HepG2 (cell line): Measurements from ENCODE around the gene QSOX1. TPM values are rescaled to one million over a fixed set of nuclear protein-coding genes. Genes with fewer than 3 reads are reported as not detected.

Source experiments
- ATF6 ChIP-seq: sonication (generic); formaldehyde crosslinking; conservative IDR thresholded peaks from 2 replicates; pipeline ENCODE4 v1.4.0; 2020; ENCODE audit warnings: missing genetic modification reagents
- CAMTA2 ChIP-seq: sonication (generic); formaldehyde crosslinking; IDR thresholded peaks from 2 replicates; pipeline ENCODE4 v1.4.0; 2020; ENCODE audit warnings: mild to moderate bottlenecking, missing genetic modification reagents, borderline replicate concordance
- EHMT2 ChIP-seq: fragments of 200-600 bp; sonication (generic); IDR thresholded peaks from 2 replicates; pipeline ENCODE4 v1.7.0; 2017; ENCODE audit warnings: antibody characterized with exemption, low read depth, low read length, borderline replicate concordance
- FOSL2 ChIP-seq: sonication (generic); formaldehyde crosslinking; IDR thresholded peaks from 2 replicates; pipeline ENCODE4 v1.4.0; 2020; ENCODE audit warnings: missing genetic modification reagents
- JUN ChIP-seq: sonication (generic); formaldehyde crosslinking; IDR thresholded peaks from 2 replicates; pipeline ENCODE4 v1.4.0; 2020; ENCODE audit warnings: mild to moderate bottlenecking, missing genetic modification reagents
- MNT ChIP-seq: fragments of 450-650 bp; IDR thresholded peaks from 2 replicates; pipeline ENCODE4 v1.6.1; 2016
- NBN ChIP-seq: fragments of 450-650 bp; conservative IDR thresholded peaks from 2 replicates; pipeline ENCODE4 v1.6.1; 2017
- NFYC ChIP-seq: IDR thresholded peaks from 2 replicates; pipeline ENCODE4 v1.6.1; 2016; ENCODE audit warnings: missing genetic modification reagents, missing compliant biosample characterization
- PAF1 ChIP-seq: IDR thresholded peaks from 2 replicates; pipeline ENCODE4 v1.6.1; 2016; ENCODE audit warnings: missing genetic modification reagents, missing compliant biosample characterization
- PHF5A ChIP-seq: IDR thresholded peaks from one replicate; pipeline ENCODE4 v1.6.1; 2018; ENCODE audit warnings: low read depth, missing genetic modification reagents; ENCODE audit not compliant: unreplicated experiment
- SKI ChIP-seq: fragments of 450-650 bp; IDR thresholded peaks from one replicate; pipeline ENCODE4 v1.6.1; 2018; ENCODE audit warnings: mild to moderate bottlenecking; ENCODE audit not compliant: partially characterized antibody
- SOX13 ChIP-seq, 3 experiments: fragments of 450-650 bp in 1 of 3; sonication (generic) in 1 of 3; formaldehyde crosslinking in 1 of 3; IDR thresholded peaks in 2 of 3; conservative IDR thresholded peaks in 1 of 3; 2 replicates each; pipeline versions ENCODE4 v1.5.0 to v1.6.1; 2016 to 2020; ENCODE audit warnings: antibody characterized with exemption in 1 of 3, mild to moderate bottlenecking in 1 of 3, missing compliant biosample characterization in 1 of 3, missing genetic modification reagents in 1 of 3, moderate library complexity in 1 of 3
- SUZ12 ChIP-seq: fragments of 150-350 bp; IDR thresholded peaks from 2 replicates; pipeline ENCODE4 v1.6.1; 2014; ENCODE audit warnings: low read depth, low read length
- TEF ChIP-seq: sonication (generic); formaldehyde crosslinking; IDR thresholded peaks from 2 replicates; pipeline ENCODE4 v1.5.0; 2020; ENCODE audit warnings: missing genetic modification reagents
- TMF1 ChIP-seq: sonication (generic); formaldehyde crosslinking; IDR thresholded peaks from 2 replicates; pipeline ENCODE4 v1.8.1; 2022; ENCODE audit warnings: low read depth, missing genetic modification reagents
- ZFP36L1 ChIP-seq: sonication (generic); formaldehyde crosslinking; IDR thresholded peaks from 2 replicates; pipeline ENCODE4 v1.8.0; 2022; ENCODE audit warnings: mild to moderate bottlenecking, missing genetic modification reagents, moderate library complexity
- ZFX ChIP-seq: sonication (generic); formaldehyde crosslinking; IDR thresholded peaks from 2 replicates; pipeline ENCODE4 v1.4.0; 2020; ENCODE audit warnings: mild to moderate bottlenecking, low read depth, missing genetic modification reagents, moderate library complexity
- ZMYM4 ChIP-seq: sonication (generic); formaldehyde crosslinking; IDR thresholded peaks from 2 replicates; pipeline ENCODE4 v1.8.1; 2023; ENCODE audit warnings: mild to moderate bottlenecking, missing genetic modification reagents
- ZNF431 ChIP-seq: sonication (generic); formaldehyde crosslinking; IDR thresholded peaks from 2 replicates; pipeline ENCODE4 v1.9.0; 2022; ENCODE audit warnings: missing genetic modification reagents, low read depth, mild to moderate bottlenecking, borderline replicate concordance
- ZNF543 ChIP-seq: sonication (generic); formaldehyde crosslinking; IDR thresholded peaks from 2 replicates; pipeline ENCODE4 v1.4.0; 2020; ENCODE audit warnings: mild to moderate bottlenecking, missing genetic modification reagents
- ZNF546 ChIP-seq: sonication (generic); formaldehyde crosslinking; conservative IDR thresholded peaks from 2 replicates; pipeline ENCODE4 v1.8.1; 2023; ENCODE audit warnings: mild to moderate bottlenecking, missing genetic modification reagents
- ZNF574 ChIP-seq: sonication (generic); formaldehyde crosslinking; IDR thresholded peaks from 2 replicates; pipeline ENCODE4 v1.4.0; 2020; ENCODE audit warnings: missing genetic modification reagents
- ZNF616 ChIP-seq: sonication (generic); formaldehyde crosslinking; IDR thresholded peaks from 2 replicates; pipeline ENCODE4 v1.5.0; 2020; ENCODE audit warnings: low read depth, mild to moderate bottlenecking, missing genetic modification reagents
- polyA plus RNA-seq, 8 experiments: library from polyadenylated mRNA; depleted of rRNA in 3 of 8; stranded (reverse) in 7 of 8; unstranded in 1 of 8; fragments of >200 nt; fragmentation: Illumina TruSeq in 4 of 8; extraction: Trizol in 4 of 8; gene quantifications; 2 replicates each; pipeline versions ENCODE4 v1.2.1 to v1.2.3, GENCODE V29; 2011 to 2016; ENCODE audit warnings: low read depth in 4 of 8, missing spikeins in 1 of 8, mixed read lengths in 1 of 8; ENCODE audit not compliant: insufficient read depth in 1 of 8
- total RNA-seq, 5 experiments: library from RNA; depleted of rRNA; stranded (reverse); fragments of >200 nt; fragmentation: Illumina TruSeq; extraction: Trizol; gene quantifications; 2 replicates each; pipeline ENCODE4 v1.2.3, GENCODE V29; 2016; ENCODE audit warnings: low read depth in 1 of 5

QSOX1 gene
- total and polyA plus RNA-seq, 2 of the 13 experiments (the other 11 are each of a cell fraction or from before 2014, with no cell fraction given): 6.8 to 40.2 TPM

GRCh38 chr1:180157576-180158057, 2.9 kb downstream of the QSOX1 start (continued):
- TF ChIP-seq NBN: no peak
- no peak for TF ChIP-seq ZNF431 (CRISPR knock-in tag)
- no peak for TF ChIP-seq ZNF546
- no peak for TF ChIP-seq MNT
- TF ChIP-seq ZNF574: no peak
- no peak; the same call in 1 of the 2 replicates for TF ChIP-seq ZFP36L1 (CRISPR knock-in tag)
- TF ChIP-seq TMF1 (CRISPR knock-in tag): no peak
- TF ChIP-seq PAF1 (CRISPR knock-in tag): no peak
- TF ChIP-seq SUZ12: no peak
- TF ChIP-seq CAMTA2: no peak
- no peak for TF ChIP-seq ZNF543 (CRISPR knock-in tag)
- TF ChIP-seq JUN (CRISPR knock-in tag): 0 out of 2 replicates have a peak, but pooled peaks have one; percentile 26
- TF ChIP-seq ZNF616: no peak
- no peak; the same call in 1 of the 2 replicates for TF ChIP-seq NFYC (CRISPR knock-in tag)
- TF ChIP-seq SOX13 (IDR thresholded peaks at IDR 0.05): peak; percentile 67
- TF ChIP-seq SOX13 (CRISPR knock-in tag; conservative IDR thresholded peaks at IDR 0.05 in 1 of 2, IDR thresholded peaks at IDR 0.05 in 1 of 2): peak in 1 of 2 experiments; percentile 93; a peak in 2 of 4 replicates
- no peak for TF ChIP-seq ATF6 (CRISPR knock-in tag)
- peak; percentile 35 for TF ChIP-seq SKI
- TF ChIP-seq ZMYM4 (CRISPR knock-in tag): no peak
- no peak for TF ChIP-seq TEF (CRISPR knock-in tag)
- peak; percentile 74 for TF ChIP-seq FOSL2 (CRISPR knock-in tag)
- no peak for TF ChIP-seq EHMT2
- TF ChIP-seq PHF5A (CRISPR knock-in tag): no peak
- TF ChIP-seq ZFX (CRISPR knock-in tag): peak; percentile 69
